HG02840 (cell line): Measurements from ENCODE around the gene NME9.

Experiments used
- ATAC-seq: cut with Tn5 transposase; IDR thresholded peaks from one replicate; pipeline ENCODE4 v1.9.1; 2021; ENCODE audit warnings: mild to moderate bottlenecking, moderate library complexity, moderate number of reproducible peaks; ENCODE audit not compliant: unreplicated experiment, low FRiP score

The NME9 gene

DNA sequence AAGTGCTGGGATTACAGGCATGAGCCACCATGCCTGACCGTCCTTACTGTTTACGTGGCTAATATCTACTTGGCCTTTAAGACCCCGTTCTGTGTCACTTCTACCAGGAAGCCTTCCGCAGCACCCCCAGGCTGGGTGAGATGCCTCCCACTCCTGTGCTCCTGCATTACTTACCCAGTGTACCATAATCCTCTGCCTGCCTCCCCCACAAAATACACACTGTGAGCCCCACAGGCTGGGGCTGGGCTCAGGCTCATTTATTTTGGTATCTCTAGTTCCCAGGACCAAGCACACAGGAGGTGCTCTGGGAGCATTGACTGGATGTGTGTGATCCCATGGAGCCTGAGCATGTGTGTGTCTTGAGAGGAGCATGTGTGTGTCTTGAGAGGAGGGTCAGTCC lies 33.7 kb upstream of the NME9 start:
- no peak for ATAC-seq

DNA sequence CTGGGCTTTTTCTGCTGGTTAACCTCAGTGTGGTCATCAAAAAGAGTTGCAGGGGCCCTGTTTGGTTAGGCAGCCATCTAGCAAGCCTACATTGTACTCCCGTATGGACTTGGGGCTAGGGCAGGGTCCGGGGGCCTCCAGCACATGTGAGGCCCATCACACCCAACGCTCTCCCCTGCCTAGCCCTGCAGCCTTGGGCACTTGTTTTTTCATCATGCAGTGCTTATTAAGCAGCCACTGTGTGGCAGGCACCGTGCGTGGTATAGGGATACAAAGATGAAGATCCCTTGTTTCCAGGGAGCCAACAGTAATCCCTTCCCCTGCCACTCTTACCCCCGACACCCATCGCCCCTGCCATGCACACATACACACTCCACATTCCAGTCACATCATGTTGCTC lies 32.9 kb upstream of the NME9 start:
- ATAC-seq = no peak

DNA sequence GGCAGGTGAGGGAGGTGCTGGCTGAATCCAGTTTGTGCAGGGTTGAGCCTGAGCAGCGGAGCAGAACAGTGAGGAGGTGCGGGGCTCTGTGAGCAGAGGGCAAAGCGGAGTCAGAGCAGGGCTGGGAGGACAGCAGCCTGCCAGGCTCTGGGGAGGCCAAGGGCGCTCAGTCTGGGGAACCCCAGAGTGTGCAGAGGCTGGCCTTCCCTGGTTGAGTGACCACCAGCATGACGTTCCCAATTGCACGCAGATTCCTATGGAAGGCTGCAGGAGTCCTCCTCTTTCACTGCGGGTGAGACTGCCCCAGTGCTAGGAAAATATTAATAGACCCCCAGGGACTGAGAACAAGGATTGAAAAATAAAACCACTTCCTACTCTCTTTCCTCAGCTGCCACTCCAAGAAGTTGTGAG lies 31.9 kb upstream of the NME9 start:
- ATAC-seq = no peak

DNA sequence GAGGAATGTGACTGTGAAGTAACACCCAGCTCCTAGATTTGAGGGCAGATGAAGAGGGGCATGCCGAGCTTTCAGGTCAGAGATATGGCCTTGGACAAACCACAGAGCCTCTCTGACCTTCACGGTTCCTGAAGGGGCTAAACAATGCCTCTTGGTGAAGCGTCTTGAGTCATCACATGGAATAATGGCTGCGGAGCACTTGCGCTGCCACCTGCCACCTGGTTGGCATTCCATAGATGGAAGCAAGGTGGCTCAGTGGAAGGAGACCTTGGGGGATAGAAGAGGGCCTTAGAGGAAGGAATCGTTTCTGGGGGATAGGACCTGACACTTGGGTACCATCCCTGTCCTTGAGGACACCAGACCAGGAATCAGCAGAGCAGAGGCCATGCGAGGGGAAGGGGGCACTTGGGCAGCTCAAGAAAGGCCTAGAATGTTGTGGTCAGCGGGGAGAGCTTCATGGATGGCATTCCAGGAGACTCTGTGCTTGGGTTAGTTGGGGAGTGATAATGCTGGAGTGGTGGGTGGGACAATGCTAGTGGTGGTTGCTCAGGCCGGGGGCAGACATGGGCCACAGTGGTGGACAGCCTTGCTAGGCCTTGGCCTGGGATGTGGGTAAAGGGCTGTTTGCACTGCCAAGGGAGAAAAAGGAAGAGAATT lies 31.3 kb upstream of the NME9 start:
- ATAC-seq = no peak

DNA sequence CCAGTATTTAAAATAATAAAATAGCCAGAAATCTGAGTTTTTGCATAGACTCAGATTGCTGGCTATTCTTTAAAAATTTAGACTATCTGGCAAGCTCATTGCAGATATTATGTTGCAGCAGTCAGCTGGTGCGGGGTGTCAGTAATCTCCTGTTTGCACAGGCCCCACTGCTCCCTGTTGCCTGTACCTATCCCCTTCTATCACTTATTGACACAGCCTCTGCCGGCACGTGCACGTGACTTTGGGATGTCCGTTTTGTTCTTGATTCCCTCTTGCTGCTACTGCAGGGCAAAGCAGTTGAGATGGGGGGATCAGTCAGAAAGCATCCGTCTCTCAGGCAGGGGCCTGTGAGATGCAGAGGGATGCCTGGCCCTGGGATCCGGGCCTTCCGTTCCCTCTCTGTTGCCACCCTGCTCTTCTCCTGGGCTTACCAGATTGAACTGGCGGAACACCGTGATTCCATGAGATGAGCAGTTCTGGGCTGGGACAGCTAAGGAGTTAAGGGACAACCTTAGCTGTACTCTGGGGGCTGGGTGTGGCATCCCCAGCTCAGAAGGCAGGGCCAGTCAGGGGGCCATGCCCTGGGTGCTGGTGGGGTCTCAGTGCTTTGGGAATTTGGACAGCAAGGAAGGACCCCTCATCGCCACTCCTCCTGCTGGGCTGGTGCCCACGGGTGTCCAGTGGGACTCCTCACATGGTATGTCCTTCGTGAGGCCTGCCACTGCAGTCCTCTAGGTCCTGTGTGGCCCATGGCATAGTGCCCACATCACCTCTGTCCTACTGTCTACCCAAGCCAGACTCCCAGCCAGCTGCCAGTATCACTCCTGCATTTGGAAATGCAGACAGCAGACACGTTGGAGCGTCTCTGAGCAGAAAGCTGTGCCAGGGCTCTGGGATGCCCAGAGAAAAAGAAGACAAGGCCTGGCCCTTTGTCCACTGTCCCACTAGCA lies 30.5 kb upstream of the NME9 start:
- ATAC-seq = no peak

DNA sequence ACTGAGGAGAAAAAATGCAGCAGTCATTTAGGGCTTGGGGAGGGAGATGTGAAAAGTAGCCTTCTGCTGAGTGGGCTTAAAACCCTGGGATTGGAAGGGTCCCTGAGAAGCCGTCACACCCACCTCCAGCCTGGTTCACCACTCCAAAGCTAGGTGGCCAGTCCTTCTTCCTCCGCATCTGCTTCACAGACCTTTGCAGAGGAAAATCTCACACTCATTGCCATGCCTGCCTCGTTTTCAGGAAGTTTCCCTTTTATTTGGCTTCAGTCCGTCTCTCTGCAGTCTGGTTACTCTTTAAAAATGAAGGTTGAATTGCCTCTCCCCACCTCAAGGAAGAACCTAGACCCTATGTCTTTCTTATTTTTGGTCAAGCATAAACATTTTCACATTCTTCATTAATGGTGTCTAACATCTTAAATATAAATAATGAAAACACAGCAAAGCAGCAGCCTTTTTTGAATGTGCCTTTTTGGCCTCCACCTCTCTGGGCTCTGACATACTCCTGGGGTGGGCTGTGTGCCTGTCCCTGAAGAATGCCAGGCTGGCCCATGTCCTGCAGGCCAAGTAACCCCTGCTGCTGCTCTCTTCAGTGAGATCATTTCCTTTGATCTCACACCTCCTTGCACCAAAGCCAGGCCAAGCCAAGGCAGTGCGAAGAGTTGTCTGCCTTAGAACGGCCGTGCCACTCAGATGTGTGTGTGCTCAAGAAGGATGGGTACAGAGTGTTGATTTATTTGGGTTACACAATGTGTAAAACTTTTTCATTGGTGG lies 29.7 kb upstream of the NME9 start:
- ATAC-seq = no peak

DNA sequence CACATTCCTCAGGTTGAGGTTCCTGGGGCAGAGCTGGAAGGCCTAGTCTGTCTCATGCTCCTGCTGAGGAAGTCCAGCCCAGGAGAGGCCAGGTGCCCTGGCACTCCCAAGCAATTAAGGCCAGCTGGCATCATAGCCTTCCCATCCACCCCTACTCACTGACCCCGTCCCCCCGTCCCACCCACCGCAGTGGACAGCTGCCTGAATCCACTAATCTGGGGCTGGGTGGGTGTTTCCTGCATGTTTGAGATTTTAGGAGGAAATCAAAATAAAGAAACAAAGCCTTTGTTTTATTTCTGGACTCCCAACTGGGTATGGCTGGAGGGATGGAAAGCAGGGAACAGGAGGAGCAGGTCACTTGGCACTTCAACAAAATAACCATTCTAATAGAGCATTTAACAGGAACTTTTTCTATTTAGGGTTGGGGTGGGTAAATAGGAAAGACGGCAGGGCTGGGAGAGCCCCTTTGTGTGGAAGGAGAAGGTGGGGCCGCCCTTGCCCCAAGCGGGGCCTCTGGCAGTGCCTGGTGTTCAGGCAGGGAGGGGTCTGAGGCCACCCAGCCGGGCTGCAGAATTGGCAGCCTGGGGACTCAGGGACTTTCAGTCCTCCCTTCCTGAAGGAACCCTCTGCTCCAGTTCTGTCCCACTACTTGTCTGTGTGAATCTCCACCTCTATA lies 27.2 kb upstream of the NME9 start:
- ATAC-seq = no peak

DNA sequence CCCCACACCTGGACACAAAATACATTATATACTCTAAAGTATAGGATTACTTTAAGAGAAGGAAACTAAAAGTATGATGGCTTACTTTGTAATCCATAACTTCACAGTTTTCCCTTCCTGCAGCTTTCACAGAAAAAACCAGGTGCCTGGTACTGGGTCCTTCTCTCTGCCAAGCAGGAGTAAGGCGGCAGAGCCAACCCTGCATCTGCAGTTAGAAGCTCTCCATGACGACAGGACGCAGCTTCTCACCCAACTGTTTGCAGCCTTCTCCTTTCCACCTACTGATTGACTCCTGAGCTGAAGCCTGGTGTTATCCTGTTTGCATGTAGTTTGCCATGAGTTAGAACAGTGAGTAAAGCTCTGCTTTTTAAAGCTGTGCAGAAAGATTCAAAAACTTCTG lies 25.4 kb upstream of the NME9 start:
- no peak for ATAC-seq

DNA sequence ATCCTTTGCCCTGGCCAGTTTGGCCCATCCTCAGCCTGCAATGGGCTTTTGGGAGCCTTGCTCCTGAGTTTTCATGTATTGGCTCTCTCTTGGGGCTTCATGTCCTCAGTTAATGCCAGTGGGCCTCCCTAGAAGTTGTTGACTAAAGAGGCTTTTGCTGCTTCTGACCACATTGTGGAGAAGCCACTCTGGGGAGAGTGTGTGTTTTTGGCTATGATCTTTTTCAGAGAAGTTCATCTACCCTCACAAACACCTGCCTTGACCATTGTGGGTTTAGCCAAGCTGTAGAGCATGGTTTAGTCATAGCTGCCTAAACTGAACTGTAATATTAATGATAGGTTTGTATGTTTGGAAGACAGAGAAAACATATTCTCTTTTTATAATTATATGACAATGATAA lies 24.7 kb upstream of the NME9 start:
- ATAC-seq = no peak

DNA sequence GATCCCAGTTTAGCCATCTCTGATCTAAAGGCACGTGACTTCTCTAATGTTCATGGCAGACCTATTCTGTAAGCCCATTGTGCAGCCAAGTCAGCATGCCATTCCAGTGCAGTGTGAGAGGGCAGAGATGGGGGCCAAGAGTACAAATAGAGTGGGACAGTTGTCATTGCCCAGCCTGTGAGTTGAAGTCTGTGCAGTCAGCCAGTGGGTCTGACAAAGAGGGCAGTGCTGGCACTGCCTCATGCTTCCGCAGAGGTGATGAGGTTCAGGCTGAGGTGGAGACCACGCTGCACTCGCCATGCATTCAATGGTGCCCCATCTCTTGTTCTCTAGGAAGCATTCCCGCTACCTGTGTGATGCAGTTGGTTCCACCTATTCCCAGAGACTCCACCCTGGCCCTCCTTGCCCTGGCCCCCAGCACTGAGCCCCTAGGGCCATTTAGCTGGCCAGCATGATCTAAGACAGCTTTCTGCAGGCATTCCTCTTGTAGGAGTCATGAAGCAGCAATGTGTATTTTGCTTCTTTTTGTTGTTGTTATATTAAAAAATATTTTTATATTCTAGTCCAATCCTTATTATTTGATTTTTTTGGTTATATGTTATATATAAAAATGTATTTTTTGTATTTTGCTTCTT lies 22.4 kb upstream of the NME9 start:
- no peak for ATAC-seq

DNA sequence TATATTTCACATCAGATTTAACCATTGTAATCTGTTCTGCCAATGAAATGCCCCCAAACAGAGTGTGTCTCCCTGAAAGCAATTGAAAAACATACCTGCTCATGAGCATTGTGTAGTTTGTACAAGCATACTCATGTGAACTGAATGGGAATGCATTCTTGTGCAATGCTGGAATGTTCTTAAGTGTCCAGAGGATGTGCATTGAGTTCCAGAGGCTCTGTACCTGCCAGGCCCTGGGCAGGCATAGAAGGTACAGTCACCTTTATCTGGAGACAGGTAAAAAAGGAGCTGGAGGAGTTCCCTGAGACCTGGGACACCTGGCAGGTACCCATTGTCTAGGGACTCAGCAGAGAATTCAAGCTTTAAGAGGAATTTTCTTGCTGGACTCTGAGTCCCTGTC lies 21.5 kb upstream of the NME9 start:
- ATAC-seq = no peak

DNA sequence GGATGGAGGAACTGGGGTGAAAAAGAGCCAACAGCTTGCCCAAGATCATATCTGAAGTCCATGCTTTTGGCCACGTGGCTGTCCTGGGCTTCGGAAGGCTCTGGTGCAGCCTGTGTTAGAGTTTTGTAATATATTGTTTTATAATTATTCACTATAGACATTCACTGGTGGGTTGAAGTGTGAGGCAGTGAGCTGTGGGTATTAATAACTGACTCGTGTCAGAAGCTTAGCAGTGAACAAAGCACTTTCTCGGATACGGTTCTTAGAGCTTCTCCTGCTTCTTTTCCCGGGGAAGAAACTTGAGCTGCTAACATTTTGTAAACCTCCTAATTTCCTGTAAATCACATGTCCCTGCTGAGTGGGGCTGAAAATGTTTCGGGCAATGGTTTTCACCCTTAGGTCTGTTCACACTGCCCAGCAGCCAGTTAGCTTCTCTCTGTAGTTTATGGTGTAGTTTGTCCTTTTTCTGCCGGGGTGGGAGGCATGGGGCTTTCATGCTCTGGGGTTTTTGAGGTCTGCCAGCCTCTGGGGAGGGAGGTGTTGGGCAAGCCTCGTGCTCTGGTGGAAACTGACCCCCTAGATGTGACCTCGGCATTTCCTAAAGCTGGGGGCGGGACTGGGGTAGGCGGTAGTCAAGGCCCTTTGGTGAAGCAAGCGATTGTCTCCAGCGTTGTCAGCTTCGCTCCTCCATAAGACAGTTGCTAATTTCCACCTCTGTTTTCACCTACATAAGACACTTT lies 20.4 kb upstream of the NME9 start:
- no peak for ATAC-seq

DNA sequence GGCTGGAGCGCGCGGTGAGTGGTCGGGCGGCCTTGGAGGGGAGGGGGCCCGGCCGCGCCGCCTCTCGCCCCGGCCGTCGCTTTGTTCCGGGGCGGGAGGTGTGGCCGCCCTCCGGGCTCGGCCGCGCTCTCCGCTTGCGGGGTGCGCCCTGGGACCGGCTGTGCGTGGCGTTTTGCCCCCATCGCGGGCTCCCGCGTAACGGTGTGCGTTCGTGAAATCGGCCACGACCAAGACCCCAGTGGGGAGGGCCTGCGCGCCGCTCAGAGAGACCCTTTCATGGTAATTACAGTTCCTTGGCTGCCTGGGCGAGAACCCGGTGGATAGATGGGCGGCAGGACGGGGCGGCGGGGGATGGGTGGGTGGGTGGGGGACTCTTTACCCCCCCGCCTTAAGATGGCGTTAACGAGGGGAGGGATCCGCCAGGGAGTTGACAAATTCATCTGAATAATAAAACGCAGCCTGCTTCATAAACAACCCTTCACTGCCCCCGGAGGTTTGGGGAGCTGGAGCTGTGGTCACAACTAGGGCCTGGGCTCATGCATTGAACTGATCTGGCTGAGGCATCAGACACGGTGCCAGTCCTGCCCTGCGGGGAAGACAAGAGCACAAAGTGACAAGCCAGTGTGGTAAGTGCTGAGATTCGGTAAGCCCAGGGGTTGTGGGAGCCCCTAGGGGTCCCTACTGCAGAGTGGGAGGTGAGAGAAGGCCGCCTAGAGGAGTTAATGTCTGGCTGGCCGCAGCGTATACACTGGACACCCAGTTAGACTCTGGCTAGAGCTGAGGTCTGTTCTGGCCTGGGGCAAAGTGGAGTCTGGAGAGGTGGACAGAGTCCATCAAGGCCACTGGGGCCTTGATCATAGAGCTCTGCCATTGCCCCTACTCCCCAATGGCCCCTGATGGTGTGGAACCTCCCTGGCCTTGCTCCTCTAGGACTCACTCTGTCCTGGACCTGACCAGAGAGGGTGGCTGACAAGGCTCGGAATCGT lies 19.4 kb upstream of the NME9 start:
- ATAC-seq = no peak

DNA sequence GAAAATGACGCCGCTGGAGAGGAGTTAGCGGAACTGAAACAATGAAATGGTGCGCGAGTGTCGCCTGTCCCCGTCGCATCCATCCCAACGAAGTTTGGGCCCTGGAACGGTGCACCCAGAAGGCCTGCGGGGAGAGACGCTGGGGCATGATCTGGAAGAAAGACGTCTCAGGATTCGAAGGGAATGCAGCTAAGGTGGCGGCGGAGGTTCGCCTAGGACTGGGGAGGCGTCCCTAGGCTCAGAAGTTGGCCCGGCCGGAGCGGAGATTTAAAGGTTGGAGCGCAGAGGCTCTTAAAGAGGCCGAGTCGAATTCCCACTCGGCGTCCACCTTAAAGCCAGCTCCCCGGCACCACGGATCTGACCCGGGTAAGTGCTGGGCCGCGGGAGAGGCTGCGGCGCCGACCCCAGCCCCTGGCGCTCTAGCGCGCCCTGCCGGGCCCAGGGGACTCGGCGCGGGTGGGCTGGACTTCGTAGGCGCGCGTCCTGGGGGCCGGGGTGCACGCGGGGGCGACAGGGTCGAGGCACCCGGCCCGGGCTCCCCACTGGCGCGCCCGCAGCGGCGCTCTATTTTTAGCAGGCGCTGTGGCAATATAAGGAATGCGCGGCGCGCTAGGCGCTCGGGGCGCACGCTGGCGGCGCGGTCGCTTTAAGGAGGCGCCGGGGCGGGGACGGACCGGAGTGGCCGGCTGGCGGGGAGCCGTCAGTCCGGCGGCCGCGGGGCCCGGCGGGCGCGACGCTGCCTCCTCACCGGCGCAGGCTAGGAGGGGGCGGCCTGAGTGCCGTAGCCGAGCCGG lies 18.5 kb upstream of the NME9 start, which contains the start of gene MRAS:
Gene MRAS, plus strand, starts transcription at position 620 of the 794 bp plus-strand sequence. CDS start 24,305 bp downstream, outside the sequence.
- no peak for ATAC-seq

DNA sequence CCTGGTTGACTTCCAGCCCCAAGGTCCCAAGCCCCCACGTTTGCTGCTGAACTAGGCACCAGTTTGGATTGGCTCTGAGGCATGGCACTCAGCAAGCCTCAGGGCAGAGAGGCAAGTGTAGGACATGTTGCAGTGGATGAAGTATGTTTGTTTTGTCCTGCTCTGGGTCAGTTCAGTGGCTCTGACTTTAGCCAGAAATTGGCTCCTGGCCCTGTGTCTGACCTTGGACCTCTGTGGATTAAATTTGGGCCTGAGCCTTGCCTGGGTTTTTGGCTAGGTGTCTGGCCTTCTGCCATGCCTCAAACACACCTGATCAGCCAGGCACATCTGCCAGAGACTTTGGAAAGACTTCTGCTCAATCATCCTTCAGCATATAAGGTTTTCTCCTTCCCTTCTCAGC lies 15.1 kb upstream of the NME9 start:
- no peak for ATAC-seq

DNA sequence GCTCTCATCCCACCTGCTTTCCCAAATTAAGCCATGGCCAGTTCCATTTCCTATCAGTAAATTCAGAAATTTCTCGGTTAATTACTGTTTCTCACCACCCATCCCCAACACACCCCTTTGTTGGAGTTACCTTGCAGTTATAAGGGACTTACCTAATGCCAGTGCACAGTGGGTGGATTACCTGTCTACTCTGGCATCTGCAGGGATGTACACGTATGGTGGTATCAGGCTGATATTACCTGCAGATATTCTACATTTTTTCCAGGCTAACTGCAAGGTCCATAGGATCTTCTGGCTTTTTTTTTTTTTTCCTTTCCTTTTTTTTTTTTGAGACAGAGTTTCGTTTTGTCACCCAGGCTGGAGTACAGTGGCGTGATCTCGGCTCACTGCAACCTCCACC lies 10.9 kb upstream of the NME9 start:
- ATAC-seq = no peak

DNA sequence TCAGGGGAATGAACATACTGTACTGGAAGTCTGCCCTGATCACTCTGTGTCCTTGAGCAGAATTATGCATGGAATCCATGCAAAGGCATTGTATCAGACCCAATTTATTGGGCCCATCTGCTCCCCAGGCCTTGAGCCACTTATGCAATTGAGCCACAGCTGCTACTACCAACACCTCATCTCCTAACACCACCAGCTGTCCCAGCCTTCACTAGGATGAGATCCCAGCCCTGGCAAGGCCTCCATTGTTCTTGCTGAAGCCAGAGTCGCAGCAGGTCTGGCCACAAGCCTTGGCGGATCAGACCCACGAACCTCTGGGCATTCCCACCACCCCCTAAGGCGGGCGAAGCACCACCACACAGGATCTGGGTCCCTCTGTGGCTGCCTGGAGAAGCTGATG lies 9.2 kb upstream of the NME9 start:
- ATAC-seq = no peak
